Gastrocnemius medialis (tissue), 4 donors: Measurements from ENCODE around the gene XPR1. TPM values are rescaled to one million over a fixed set of nuclear protein-coding genes. Genes with fewer than 3 reads are reported as not detected.

Source experiments
- ATAC-seq, 2 donors: fragments of 150-250 bp; one replicate each; pipeline ENCODE4 v1.9.1; 2016
- DNase-seq, 2 donors: peaks; one replicate each; pipeline ENCODE4 v3.0.0-alpha.2; 2019
- H3K27ac ChIP-seq, 4 donors: fragments of 200-600 bp; sonication (generic); 1 replicate in 1 of 4; 2 replicates in 3 of 4; pipeline ENCODE4 v1.5.1; 2016 to 2018; ENCODE audit warnings: mild to moderate bottlenecking in 2 of 4, moderate library complexity in 1 of 4
- H3K27me3 ChIP-seq, 3 donors: fragments of 200-600 bp; sonication (generic) in 2 of 3; 1 replicate in 1 of 3; 2 replicates in 2 of 3; pipeline versions ENCODE4 v1.5.1 to v1.6.0; 2016 to 2019; ENCODE audit warnings: mild to moderate bottlenecking in 1 of 3, moderate library complexity in 1 of 3
- H3K36me3 ChIP-seq, 2 donors: fragments of 200-600 bp; sonication (generic) in 1 of 2; one replicate each; pipeline ENCODE4 v1.5.1; 2017 to 2018
- H3K4me1 ChIP-seq, 2 donors: fragments of 200-600 bp; sonication (generic) in 1 of 2; one replicate each; pipeline ENCODE4 v1.5.1; 2016 to 2017; ENCODE audit warnings: mild to moderate bottlenecking in 2 of 2
- H3K4me3 ChIP-seq, 4 donors: fragments of 200-600 bp; sonication (generic) in 3 of 4; 1 replicate in 1 of 4; 2 replicates in 3 of 4; pipeline ENCODE4 v1.5.1; 2016 to 2019; ENCODE audit warnings: mild to moderate bottlenecking in 2 of 4
- H3K9me3 ChIP-seq, 3 donors: fragments of 200-600 bp; sonication (generic) in 2 of 3; 1 replicate in 1 of 3; 2 replicates in 2 of 3; pipeline ENCODE4 v1.5.1; 2016 to 2019
- CTCF ChIP-seq, 5 experiments: fragments of 450-650 bp in 3 of 5; fragments of 200-600 bp in 2 of 5; sonication (generic) in 2 of 5; IDR thresholded peaks in 4 of 5; conservative IDR thresholded peaks in 1 of 5; 1 replicate in 4 of 5; 2 replicates in 1 of 5; pipeline ENCODE4 v1.5.1; 2016 to 2019; ENCODE audit warnings: antibody characterized with exemption in 5 of 5, mild to moderate bottlenecking in 3 of 5, moderate library complexity in 3 of 5
- POLR2A ChIP-seq, 2 donors: fragments of 450-650 bp; IDR thresholded peaks; one replicate each; pipeline ENCODE4 v1.6.1; 2017; ENCODE audit warnings: antibody characterized with exemption in 2 of 2, mild to moderate bottlenecking in 2 of 2, moderate library complexity in 2 of 2
- in situ Hi-C, 4 donors: fragments of 200-750 bp; cut with MboI; loops; one replicate each; pipeline versions ENCODE4 v1.15.0 to v1.8.0; 2017; ENCODE audit warnings: low sequenced_read_pairs in 4 of 4
- intact Hi-C: fragments of 100-400 bp; cut with DNase I; formaldehyde crosslinking; loops from one replicate; pipeline ENCODE4 v1.15.1; 2023; ENCODE audit warnings: low total_unique reads
- total RNA-seq, 4 donors: library from RNA; depleted of rRNA; stranded (reverse); fragments of >200 nt; gene quantifications; one replicate each; pipeline versions ENCODE4 v1.1.0 to v1.2.3, GENCODE V29; 2016

The XPR1 gene
- total RNA-seq, 4 donors from 2014 or later: 14.5 to 24.9 (median 18.6) TPM

GRCh38 chr1:180672105-180672504, 40.3 kb downstream of the XPR1 start:
- H3K27me3 ChIP-seq: no peaks in the 10 kb centered on the region
- H3K4me1 ChIP-seq: no peaks in the 10 kb centered on the region
- DNase-seq (no peak), ATAC-seq (no peak)
- in situ Hi-C loops (no loop called here), intact Hi-C loops (no loop called here)
- H3K27ac ChIP-seq: no peak overlapping the region
- H3K9me3 ChIP-seq: no peaks in the 10 kb centered on the region
- no peaks in the 10 kb centered on the region for H3K36me3 ChIP-seq
- no peak for TF ChIP-seq CTCF (IDR thresholded peaks at IDR 0.05 in 4 of 5, conservative IDR thresholded peaks at IDR 0.05 in 1 of 5)
- no peak for TF ChIP-seq POLR2A (IDR thresholded peaks at IDR 0.05)
- H3K4me3 ChIP-seq: no peak overlapping the region

- ATAC-seq (no peak), DNase-seq (no peak)
- H3K4me1 ChIP-seq: no peaks in the 10 kb centered on the region
- TF ChIP-seq POLR2A (IDR thresholded peaks at IDR 0.05): no peak
- no peak for TF ChIP-seq CTCF (IDR thresholded peaks at IDR 0.05 in 4 of 5, conservative IDR thresholded peaks at IDR 0.05 in 1 of 5)
- in situ Hi-C loops (no loop called here), intact Hi-C loops (no loop called here)
- no peak overlapping the region for H3K27ac ChIP-seq
- H3K36me3 ChIP-seq: no peaks in the 10 kb centered on the region
- no peaks in the 10 kb centered on the region for H3K9me3 ChIP-seq
- H3K4me3 ChIP-seq: no peak overlapping the region
- H3K27me3 ChIP-seq: no peaks in the 10 kb centered on the region
These were observed 40.7 kb downstream of the XPR1 start for GRCh38 chr1:180672505-180672904.

GRCh38 chr1:180674603-180675530, 43.0 kb downstream of the XPR1 start:
- in situ Hi-C loops (no loop called here), intact Hi-C loops (no loop called here)
- Histone ChIP-seq H3K9me3 (no peaks in the 10 kb centered on the region), H3K4me3 (no peak overlapping the region), H3K27ac (no peak overlapping the region), H3K4me1 (no peaks in the 10 kb centered on the region), H3K36me3 (no peaks in the 10 kb centered on the region), H3K27me3 (no peaks in the 10 kb centered on the region)
- ATAC-seq: no peak
- no peak for DNase-seq
- TF ChIP-seq CTCF (IDR thresholded peaks at IDR 0.05 in 4 of 5, conservative IDR thresholded peaks at IDR 0.05 in 1 of 5) (no peak), POLR2A (IDR thresholded peaks at IDR 0.05) (no peak)

GRCh38 chr1:180675586-180675985, 43.8 kb downstream of the XPR1 start:
- Histone ChIP-seq H3K4me1 (no peaks in the 10 kb centered on the region), H3K4me3 (no peak overlapping the region), H3K27ac (no peak overlapping the region), H3K36me3 (no peaks in the 10 kb centered on the region), H3K9me3 (no peaks in the 10 kb centered on the region), H3K27me3 (no peaks in the 10 kb centered on the region)
- in situ Hi-C loops (no loop called here), intact Hi-C loops (no loop called here)
- DNase-seq (no peak), ATAC-seq (no peak)
- no peak for TF ChIP-seq CTCF (IDR thresholded peaks at IDR 0.05 in 4 of 5, conservative IDR thresholded peaks at IDR 0.05 in 1 of 5)
- no peak for TF ChIP-seq POLR2A (IDR thresholded peaks at IDR 0.05)
